Panc1 (cell line): Measurements from ENCODE around the gene PTBP2.

Experiments used
- POLR2AphosphoS5 ChIP-seq: IDR thresholded peaks from 2 replicates; pipeline ENCODE4 v1.6.1; 2012; ENCODE audit warnings: mild to moderate bottlenecking, low read depth, low read length, moderate library complexity
- TF ChIP-seq, protein P1 (sequence below): fragments of 450-650 bp; IDR thresholded peaks from 2 replicates; pipeline ENCODE4 v1.5.1; 2017; ENCODE audit warnings: mild to moderate bottlenecking

DNA sequence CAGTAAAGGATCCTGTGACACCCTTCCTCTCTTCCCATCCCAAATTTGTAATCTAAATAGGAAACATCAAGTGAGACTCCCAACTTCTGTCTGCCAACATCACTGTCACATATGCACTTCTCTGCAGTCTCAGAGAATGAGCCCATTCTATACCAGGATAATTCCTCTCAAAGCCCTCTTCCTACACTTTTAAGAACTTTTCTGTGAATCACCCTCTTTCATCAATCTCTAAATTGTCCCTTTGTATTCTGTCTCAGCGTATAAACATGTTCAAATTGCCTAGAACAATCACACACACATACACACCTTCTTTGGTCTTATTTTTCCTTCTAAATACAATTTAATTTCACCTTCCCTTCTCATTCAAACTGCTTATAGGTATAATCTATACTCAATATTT, 111.8 kb downstream of the PTBP2 start:
- TF ChIP-seq, protein P1, sequence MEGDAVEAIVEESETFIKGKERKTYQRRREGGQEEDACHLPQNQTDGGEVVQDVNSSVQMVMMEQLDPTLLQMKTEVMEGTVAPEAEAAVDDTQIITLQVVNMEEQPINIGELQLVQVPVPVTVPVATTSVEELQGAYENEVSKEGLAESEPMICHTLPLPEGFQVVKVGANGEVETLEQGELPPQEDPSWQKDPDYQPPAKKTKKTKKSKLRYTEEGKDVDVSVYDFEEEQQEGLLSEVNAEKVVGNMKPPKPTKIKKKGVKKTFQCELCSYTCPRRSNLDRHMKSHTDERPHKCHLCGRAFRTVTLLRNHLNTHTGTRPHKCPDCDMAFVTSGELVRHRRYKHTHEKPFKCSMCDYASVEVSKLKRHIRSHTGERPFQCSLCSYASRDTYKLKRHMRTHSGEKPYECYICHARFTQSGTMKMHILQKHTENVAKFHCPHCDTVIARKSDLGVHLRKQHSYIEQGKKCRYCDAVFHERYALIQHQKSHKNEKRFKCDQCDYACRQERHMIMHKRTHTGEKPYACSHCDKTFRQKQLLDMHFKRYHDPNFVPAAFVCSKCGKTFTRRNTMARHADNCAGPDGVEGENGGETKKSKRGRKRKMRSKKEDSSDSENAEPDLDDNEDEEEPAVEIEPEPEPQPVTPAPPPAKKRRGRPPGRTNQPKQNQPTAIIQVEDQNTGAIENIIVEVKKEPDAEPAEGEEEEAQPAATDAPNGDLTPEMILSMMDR: no peak
- no peak for TF ChIP-seq POLR2AphosphoS5
